Renal cortex interstitium (tissue), 15 donors: ENCODE data around the gene SECISBP2L. TPM values are rescaled to one million over a fixed set of nuclear protein-coding genes. Genes with fewer than 3 reads are reported as not detected.
"Not testable (repeated sequence)": the region's sequence is repeated elsewhere in the genome, so short reads cannot be mapped to it uniquely, and the experiment has no call there.

Experiments used
- DNase-seq, 11 donors: peaks; one replicate each; pipeline ENCODE4 v3.0.0-alpha.2; 2013; ENCODE audit warnings: low read depth in 9 of 11, low spot score in 4 of 11; ENCODE audit errors: extremely low read depth in 1 of 11
- long read RNA-seq, 16 experiments: transcript quantifications; one replicate each; lab custom pipeline, GENCODE V29; 2026
- polyA plus RNA-seq, 3 donors: library from polyadenylated mRNA; unstranded; fragments of 120-200 nt; gene quantifications; one replicate each; pipeline ENCODE4 v1.2.1, GENCODE V29; 2013; ENCODE audit not compliant: insufficient read length in 3 of 3

SECISBP2L gene, protein sequence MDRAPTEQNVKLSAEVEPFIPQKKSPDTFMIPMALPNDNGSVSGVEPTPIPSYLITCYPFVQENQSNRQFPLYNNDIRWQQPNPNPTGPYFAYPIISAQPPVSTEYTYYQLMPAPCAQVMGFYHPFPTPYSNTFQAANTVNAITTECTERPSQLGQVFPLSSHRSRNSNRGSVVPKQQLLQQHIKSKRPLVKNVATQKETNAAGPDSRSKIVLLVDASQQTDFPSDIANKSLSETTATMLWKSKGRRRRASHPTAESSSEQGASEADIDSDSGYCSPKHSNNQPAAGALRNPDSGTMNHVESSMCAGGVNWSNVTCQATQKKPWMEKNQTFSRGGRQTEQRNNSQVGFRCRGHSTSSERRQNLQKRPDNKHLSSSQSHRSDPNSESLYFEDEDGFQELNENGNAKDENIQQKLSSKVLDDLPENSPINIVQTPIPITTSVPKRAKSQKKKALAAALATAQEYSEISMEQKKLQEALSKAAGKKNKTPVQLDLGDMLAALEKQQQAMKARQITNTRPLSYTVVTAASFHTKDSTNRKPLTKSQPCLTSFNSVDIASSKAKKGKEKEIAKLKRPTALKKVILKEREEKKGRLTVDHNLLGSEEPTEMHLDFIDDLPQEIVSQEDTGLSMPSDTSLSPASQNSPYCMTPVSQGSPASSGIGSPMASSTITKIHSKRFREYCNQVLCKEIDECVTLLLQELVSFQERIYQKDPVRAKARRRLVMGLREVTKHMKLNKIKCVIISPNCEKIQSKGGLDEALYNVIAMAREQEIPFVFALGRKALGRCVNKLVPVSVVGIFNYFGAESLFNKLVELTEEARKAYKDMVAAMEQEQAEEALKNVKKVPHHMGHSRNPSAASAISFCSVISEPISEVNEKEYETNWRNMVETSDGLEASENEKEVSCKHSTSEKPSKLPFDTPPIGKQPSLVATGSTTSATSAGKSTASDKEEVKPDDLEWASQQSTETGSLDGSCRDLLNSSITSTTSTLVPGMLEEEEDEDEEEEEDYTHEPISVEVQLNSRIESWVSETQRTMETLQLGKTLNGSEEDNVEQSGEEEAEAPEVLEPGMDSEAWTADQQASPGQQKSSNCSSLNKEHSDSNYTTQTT
- 10 to 100 TPM; 45.9 to 71.8 (median 57.9) TPM for polyA plus RNA-seq
- long read RNA-seq, donor 1, result 0 reads
- long read RNA-seq, donor 2, full-length matches to known transcripts, result 1 of 1 reads
- long read RNA-seq, donor 2, partial matches to known transcripts, result 0 of 1 reads
- long read RNA-seq, donor 2, other reads (novel, unspliced or antisense), result 0 of 1 reads
- long read RNA-seq, donor 3, full-length matches to known transcripts, result 2 of 2 reads
- long read RNA-seq, donor 3, partial matches to known transcripts, result 0 of 2 reads
- long read RNA-seq, donor 3, other reads (novel, unspliced or antisense), result 0 of 2 reads
- long read RNA-seq, donor 4, partial matches to known transcripts, result 0 of 2 reads
- long read RNA-seq, donor 4, other reads (novel, unspliced or antisense), result 0 of 2 reads
- long read RNA-seq, donor 5, result 0 reads
- long read RNA-seq, donor 6, partial matches to known transcripts, result 0 of 3 reads
- long read RNA-seq, donor 6, other reads (novel, unspliced or antisense), result 0 of 3 reads
- long read RNA-seq, donor 7, full-length matches to known transcripts, result 2 of 2 reads
- long read RNA-seq, donor 7, partial matches to known transcripts, result 0 of 2 reads
- long read RNA-seq, donor 7, other reads (novel, unspliced or antisense), result 0 of 2 reads
- long read RNA-seq, donor 8, result 0 reads
- long read RNA-seq, donor 9, full-length matches to known transcripts, result 1 of 1 reads
- long read RNA-seq, donor 9, partial matches to known transcripts, result 0 of 1 reads
- long read RNA-seq, donor 9, other reads (novel, unspliced or antisense), result 0 of 1 reads
- long read RNA-seq, donor 10, full-length matches to known transcripts, result 1 of 6 reads
- long read RNA-seq, donor 10, partial matches to known transcripts, result 5 of 6 reads
- long read RNA-seq, donor 10, other reads (novel, unspliced or antisense), result 0 of 6 reads
- long read RNA-seq, donor 11, full-length matches to known transcripts, result 2 of 2 reads
- long read RNA-seq, donor 11, partial matches to known transcripts, result 0 of 2 reads
- long read RNA-seq, donor 11, other reads (novel, unspliced or antisense), result 0 of 2 reads
- long read RNA-seq, donor 12, result 0 reads
- long read RNA-seq, donor 13, result 0 reads
- long read RNA-seq, donor 14, full-length matches to known transcripts, result 1 of 1 reads
- long read RNA-seq, donor 14, partial matches to known transcripts, result 0 of 1 reads
- long read RNA-seq, donor 14, other reads (novel, unspliced or antisense), result 0 of 1 reads
- long read RNA-seq, donor 15, full-length matches to known transcripts, result 1 of 1 reads
- long read RNA-seq, donor 15, partial matches to known transcripts, result 0 of 1 reads
- long read RNA-seq, donor 15, other reads (novel, unspliced or antisense), result 0 of 1 reads
- long read RNA-seq, donor 16, full-length matches to known transcripts, result 8 of 8 reads
- long read RNA-seq, donor 16, partial matches to known transcripts, result 0 of 8 reads
- long read RNA-seq, donor 16, other reads (novel, unspliced or antisense), result 0 of 8 reads

DNA sequence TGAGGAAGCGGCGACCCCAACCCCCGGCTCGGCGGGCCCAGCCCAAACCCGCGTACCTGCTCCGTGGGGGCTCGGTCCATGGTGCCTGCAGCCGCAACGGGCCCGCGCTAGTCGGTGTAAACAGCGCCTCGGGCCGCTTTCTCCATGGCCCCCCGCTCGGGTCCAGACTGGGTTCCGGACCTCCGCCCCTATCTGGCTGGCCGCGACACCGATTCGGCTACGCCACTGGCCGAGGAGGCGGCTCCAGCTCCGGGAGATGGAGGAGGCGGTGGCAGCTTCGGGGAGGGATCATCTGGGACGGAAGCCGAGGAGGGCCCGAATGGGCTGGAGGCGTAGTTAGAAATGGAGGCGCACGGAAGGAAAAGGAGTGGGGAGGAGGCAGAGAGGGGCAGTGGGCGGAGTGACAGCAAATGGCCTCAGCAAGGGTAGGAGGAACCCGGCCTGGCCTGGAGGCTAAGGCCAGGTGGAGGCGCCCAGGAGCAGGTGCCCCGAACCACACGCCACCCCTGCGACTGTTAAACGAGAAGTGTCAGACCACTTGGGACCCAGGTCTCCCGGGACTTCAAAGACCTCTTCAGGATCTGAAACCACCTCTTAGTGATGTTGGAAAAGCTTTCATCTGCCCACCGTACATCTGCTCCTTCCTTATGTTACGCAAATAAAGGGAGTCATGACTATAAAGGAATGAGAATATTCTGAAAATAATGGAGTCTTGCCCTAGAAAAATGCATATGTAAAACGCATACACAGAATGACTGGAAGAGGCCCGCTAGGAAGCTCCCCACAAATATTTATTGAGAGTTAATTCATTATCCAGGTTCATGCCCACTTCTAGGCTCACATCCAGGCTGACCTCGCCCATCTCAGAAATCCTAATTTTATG is at the start of gene SECISBP2L:
Gene SECISBP2L (minus strand): TSS at position 227 of the 883 bp plus-strand sequence. CDS start 147 bp downstream, at position 80.
- DNase-seq, result peak; percentile 88 to 95 (median 93)

DNA sequence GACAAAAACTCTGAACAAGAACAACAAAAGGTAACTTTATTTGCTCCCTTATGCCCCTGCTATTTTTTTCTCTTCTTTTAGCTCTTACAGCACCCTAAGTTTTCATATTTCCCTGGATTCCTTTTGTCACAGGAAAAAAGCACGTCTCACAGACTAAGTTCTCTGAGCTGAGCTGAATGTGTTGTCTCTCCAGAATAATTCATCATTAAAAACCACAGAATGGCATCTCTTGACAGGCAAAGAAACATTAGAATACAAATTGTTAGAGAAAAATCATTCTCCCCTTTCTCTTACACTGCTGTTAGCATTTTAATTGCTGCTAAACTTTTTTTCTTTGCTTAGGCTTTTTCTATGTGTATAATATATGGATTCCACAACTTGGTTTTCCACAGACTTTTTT is 48.7 kb upstream of the SECISBP2L start:
- no peak for DNase-seq

DNA sequence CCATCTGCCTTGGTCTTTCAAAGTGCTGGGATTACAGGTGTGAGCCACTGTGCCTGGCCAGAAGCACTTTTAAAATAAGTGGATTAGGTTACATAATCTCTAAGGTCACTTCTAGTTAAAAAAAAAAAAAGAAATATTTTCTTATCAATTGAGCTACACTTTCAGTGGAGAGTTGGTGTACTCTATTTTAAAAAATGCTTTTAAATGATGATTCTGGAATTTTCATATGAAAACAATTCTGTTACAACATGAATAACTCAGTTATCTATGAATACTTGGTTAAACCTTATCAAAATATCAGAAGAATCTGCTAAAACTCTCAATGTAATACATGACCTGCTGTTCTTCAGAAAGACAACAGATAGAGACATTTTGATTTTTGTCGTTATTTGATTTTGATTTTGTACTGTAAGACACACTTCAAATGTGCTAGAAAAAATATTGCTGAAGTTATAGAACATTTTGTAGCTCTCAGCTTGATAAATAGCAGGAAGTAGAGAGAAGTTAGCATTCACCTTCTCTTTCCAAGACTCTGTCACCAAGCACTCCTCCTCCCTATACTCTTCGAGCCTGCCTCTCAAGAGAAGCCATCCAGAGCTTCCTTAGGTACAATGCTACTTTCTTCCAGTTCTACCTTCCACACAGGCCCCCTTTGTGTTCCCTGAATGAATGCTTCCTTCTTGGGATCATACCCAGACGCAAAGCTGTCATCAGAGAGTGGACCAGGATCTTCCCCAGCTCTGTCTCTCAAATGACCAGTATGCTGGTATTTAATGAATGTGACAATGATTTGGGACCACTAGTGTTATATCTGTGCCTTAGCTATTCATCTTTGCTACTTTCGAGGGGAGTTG is 47.2 kb upstream of the SECISBP2L start:
- DNase-seq, result no peak

DNA sequence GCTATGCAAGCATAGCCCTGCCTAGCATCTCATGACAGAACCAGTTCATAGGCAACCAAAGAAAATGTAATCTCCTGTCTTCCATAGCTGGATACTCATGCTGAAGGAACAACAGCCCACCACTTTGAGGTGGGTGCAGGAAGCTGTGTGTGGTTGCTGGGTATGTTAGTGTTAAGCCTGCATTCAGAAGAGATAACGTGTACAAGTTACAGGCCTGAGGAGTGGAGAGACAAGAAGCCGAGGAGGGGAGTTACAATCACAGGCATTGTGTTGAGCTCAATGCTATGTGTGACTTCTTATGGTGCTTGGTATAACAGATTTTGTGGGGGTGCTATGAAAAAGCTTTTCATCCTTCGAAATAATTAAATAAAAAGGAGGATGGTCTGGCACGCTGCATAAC is 42.8 kb upstream of the SECISBP2L start:
- DNase-seq, result no peak

DNA sequence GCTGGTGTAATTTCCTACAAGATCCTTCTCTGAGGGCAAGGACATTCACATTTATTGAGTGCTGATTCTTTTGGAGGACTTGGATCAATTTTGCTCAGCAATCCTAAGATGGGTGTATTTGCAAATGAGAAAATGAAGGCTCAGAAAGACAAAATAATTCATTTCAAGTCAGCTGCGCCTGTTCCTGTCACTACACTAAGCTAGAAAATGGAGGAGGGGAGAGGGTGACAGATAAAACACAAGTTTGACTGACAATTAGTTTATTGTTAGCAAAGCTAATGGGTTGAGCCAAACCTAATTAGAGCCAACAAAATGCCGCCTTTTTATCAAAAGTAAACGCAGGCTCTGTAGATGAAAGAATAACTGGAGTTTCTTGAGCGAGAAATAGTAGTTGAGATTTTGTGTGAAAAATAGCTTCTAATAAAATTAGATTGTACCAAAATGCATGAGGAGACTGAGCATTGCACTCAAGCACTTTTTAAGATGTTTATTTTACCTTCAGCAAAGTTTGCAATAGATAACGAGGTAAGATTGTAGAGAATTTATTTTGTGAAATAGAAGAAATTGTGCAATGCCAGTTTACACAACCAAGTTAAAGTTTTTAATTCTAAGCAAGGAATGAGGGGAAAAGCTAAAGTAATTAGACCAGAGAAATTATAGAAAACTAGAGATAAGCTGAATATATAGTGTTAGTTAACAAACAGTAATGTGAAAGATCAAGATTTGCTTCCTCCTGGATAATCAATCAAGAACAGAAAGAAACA is 39.6 kb upstream of the SECISBP2L start:
- no peak for DNase-seq

DNA sequence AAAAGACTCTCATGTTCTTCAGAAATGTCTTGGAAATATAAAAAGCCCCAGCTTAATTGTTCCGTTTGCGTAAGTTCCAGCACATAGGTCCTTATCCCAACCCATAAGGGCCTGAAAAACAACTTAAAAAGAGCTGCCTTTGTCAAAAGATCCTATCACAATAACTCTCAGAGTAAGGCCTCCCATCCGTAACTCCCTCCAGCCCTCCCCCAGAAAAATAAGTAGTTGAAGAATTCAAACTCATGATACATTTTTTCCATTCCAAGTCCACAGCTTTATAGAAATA is 38.0 kb upstream of the SECISBP2L start:
- no peak for DNase-seq

DNA sequence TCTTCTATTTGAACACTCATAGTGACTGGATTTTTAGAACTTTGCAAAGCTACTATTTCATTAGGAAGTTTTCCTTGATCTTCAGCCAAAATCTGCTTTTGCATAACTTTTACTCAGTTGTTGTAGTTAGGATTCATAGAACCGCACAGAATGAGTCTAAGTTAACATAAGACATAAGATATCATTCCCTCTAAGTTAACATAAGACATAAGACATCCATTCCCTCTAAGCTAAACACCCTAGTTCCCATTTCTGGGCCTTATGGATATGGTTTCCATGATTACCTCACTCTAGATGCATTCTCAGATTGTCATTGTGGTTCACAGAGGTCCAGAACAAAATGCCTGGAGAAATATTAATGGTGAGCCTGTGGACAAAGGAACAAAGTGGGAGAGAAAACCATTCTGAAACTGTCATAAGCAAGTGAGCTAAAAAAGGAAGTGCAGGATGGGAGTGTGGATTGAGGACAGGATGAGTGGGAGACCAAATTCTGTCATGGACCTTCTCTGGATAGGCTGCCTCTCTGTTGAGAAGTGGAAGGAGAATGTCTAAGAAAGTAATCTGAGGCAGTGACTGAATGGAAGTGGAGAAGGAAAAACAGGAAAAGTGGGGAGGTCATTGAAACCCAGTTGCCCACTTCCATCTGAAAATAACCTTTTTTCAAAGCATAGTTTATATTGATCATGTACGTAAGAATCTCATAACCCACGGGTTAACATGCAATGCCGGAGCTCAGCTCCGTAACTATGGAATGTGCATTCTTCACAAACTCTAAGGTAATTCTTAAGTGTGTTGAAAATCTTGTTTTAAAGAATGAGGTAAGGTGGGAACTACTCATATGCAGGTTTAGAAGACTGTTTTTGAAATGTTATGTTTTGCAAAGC is 37.4 kb upstream of the SECISBP2L start:
- DNase-seq, result no peak

DNA sequence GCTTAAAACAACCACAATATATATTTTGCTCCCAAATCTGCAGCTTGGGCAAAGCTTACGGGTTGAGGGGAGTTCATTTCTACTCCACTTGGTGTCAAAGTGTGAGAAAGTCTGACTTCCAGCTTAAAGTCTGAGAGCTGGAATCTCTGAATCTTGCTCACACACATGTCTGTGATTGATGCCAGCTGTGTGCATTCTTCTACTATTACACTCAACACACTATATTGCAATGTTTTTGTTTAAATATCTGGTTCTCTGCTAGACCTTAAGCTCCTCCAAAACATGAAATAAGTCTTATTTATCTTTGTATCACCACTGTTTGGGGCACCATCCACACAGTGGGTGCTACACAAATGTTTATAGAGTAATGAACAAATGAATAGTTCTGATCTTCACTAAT is 36.7 kb upstream of the SECISBP2L start:
- peak in 8 of 11 donors; percentile 6 to 32 (median 15) for DNase-seq

DNA sequence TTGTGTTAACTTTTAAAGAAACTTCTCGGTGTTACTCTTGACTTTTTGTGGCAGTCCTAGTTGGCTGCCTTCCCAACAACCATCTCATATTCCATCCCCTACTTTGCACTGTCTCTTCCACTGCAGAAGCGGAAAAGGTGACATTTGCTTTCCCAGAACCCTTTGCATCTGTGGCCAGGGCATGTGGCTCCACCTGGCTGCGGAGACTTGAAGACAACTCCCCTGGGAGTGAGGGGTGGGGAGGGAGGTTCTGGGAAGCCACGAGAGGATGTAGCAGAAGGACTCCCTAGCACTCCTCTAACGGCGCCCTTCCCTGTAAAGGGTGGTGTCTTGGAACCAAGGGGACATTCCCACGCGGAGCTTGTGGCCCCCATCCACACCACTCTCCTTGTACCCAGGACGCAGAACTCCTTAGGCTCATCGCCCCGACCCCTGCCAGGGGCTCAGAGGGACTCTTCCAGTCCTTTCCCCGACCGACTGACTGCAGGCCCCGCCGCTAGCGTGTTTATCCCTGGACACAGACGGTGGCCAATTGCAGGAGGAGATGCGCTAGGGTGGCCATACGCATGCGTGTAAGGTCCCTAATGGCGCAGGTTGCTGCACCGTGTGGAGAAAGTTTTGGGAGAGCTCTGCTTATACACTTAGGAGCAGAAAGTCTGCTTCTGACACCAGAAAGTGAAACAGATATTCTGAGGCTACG is 33.2 kb upstream of the SECISBP2L start:
- no peak for DNase-seq

DNA sequence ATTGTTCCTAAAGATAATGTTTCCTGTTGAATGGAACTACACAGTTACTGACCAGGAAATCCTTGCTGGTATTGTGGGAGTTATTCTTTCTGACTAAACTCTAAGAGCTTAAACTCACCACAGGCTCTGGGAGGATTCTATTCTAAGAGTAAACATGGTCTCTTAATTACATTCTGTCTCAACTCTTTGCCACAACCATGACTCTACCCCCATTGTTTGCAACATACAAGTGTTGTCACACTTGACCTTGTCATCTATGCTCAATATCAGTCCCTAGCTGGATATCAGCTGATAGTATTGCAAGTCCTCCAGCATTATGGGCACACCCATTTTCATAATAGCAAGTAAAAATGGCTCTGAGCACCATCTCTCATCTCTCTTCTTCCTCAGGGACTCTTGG is 29.6 kb upstream of the SECISBP2L start:
- no peak for DNase-seq

DNA sequence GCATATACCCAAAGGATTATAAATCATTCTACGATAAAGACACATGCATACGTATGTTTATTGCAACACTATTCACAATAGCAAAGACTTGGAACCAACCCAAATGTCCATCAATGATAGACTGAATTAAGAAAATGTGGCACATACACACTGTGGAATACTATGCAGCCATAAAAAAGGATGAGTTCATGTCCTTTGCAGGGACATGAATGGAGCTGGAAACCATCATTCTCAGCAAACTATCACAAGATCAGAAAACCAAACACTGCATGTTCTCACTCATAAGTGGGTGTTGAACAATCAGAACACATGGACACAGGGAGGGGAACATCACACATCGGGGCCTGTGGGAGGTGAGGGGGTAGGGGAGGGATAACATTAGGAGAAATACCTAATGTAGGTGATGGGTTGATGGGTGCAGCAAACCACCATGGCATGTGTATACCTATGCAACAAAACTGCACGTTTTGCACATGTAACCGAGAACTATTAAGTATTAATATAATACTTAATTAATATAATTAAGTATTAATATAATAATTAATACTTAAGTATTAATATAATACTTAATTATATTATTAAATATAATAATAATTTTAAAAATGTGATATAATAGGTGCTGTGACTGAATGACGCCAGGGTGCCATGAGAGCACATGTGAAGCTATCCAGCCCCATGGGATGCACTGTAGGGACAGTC is 28.5 kb upstream of the SECISBP2L start:
- DNase-seq, result not testable (repeated sequence)

DNA sequence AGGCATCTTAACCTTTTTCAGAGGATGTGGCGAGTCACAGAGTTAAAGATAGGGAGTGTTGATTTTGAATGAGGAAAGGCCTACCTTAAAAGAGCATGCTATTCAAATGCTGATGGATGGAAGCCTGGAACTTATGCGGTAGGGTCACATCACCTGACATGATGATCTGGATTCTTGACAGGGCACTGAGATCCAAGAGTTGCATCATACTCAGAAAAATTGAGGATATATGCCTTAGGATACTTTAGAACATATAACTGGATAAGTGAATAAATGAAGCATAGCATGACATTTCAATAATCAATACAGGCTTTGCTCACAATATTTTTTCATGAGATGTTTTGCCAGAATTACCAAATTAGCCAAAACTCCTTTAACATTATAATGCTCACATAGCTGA is 20.1 kb upstream of the SECISBP2L start:
- DNase-seq, result no peak
